Naive thymus-derived CD4-positive, alpha-beta T cell (primary cell): Measurements from ENCODE around the gene PRRC2B. TPM values are rescaled to one million over a fixed set of nuclear protein-coding genes. Genes with fewer than 3 reads are reported as not detected.

Source experiments
- ATAC-seq: fragments of 150-1000 bp; cut with Tn5 transposase; 2 replicates; pipeline ENCODE4 v1.10.0; 2021; ENCODE audit warnings: mild to moderate bottlenecking, moderate library complexity
- CTCF ChIA-PET: fragments of 350-600 bp; sonication (Branson Sonifier 250); formaldehyde crosslinking; loops from one replicate; lab custom pipeline; 2021; ENCODE audit warnings: antibody characterized with exemption; lab: Charles Lee
- POLR2A ChIA-PET: fragments of 350-600 bp; sonication (Branson Sonifier 250); formaldehyde crosslinking; loops from one replicate; lab custom pipeline; 2021; ENCODE audit warnings: antibody characterized with exemption, inconsistent platforms; lab: Charles Lee
- DNase-seq, 9 donors: peaks; one replicate each; pipeline versions ENCODE4 v3.0.0 to v3.0.0-alpha.2; 2020 to 2022; ENCODE audit warnings: mixed read lengths in 1 of 9
- H3K27ac ChIP-seq: one replicate; pipeline ENCODE4 v1.7.0; 2013; ENCODE audit warnings: mild to moderate bottlenecking, low read depth, low read length, moderate library complexity
- H3K27me3 ChIP-seq, 2 donors: one replicate each; pipeline ENCODE4 v1.7.0; 2013; ENCODE audit warnings: low read length in 2 of 2, mild to moderate bottlenecking in 2 of 2, moderate library complexity in 2 of 2; ENCODE audit not compliant: control insufficient read depth in 2 of 2, insufficient read depth in 2 of 2
- H3K36me3 ChIP-seq, 3 experiments: 1 replicate in 2 of 3; 2 replicates in 1 of 3; pipeline ENCODE4 v1.7.0; 2013; ENCODE audit warnings: low read length in 3 of 3, mild to moderate bottlenecking in 3 of 3, moderate library complexity in 1 of 3; ENCODE audit not compliant: insufficient read depth in 3 of 3, control insufficient read depth in 2 of 3
- H3K4me1 ChIP-seq, 2 donors: one replicate each; pipeline ENCODE4 v1.7.0; 2013; ENCODE audit warnings: low read length in 2 of 2, mild to moderate bottlenecking in 2 of 2, moderate library complexity in 1 of 2; ENCODE audit not compliant: control insufficient read depth in 2 of 2, insufficient read depth in 2 of 2
- H3K4me3 ChIP-seq: 2 replicates; pipeline ENCODE4 v1.7.0; 2013; ENCODE audit warnings: mild to moderate bottlenecking, low read length
- H3K9me3 ChIP-seq, 3 experiments: 1 replicate in 2 of 3; 2 replicates in 1 of 3; pipeline ENCODE4 v1.7.0; 2013; ENCODE audit warnings: low read length in 3 of 3; ENCODE audit not compliant: control insufficient read depth in 2 of 3
- H3K27ac Mint-ChIP-seq, 9 donors: one replicate each; pipeline ENCODE4 v1.8.0; 2020 to 2022; ENCODE audit warnings: mixed read lengths in 9 of 9, mild to moderate bottlenecking in 8 of 9, moderate library complexity in 5 of 9, inconsistent platforms in 2 of 9
- H3K27me3 Mint-ChIP-seq, 5 donors: one replicate each; pipeline ENCODE4 v1.8.0; 2021 to 2022; ENCODE audit warnings: mixed read lengths in 5 of 5, mild to moderate bottlenecking in 1 of 5
- H3K36me3 Mint-ChIP-seq, 5 donors: one replicate each; pipeline ENCODE4 v1.8.0; 2020 to 2022; ENCODE audit warnings: mixed read lengths in 5 of 5, mild to moderate bottlenecking in 3 of 5, inconsistent platforms in 1 of 5
- H3K4me1 Mint-ChIP-seq, 7 donors: one replicate each; pipeline ENCODE4 v1.8.0; 2020 to 2022; ENCODE audit warnings: mixed read lengths in 7 of 7, mild to moderate bottlenecking in 3 of 7, inconsistent platforms in 1 of 7
- H3K4me3 Mint-ChIP-seq, 10 donors: one replicate each; pipeline ENCODE4 v1.8.0; 2020 to 2022; ENCODE audit warnings: mild to moderate bottlenecking in 10 of 10, mixed read lengths in 10 of 10, moderate library complexity in 6 of 10, inconsistent platforms in 2 of 10
- H3K9me3 Mint-ChIP-seq, 11 donors: one replicate each; pipeline ENCODE4 v1.8.0; 2020 to 2022; ENCODE audit warnings: mixed read lengths in 11 of 11, mild to moderate bottlenecking in 4 of 11, inconsistent platforms in 1 of 11, moderate library complexity in 1 of 11
- intact Hi-C, 2 donors: fragments of 100-400 bp; cut with micrococcal nuclease; formaldehyde crosslinking; loops; one replicate each; pipeline ENCODE4 v1.15.1; 2023
- polyA plus RNA-seq, 2 donors: library from polyadenylated mRNA; unstranded; fragments of 300-500 nt; fragmentation: Illumina TruSeq; gene quantifications; one replicate each; pipeline ENCODE4 v1.2.3, GENCODE V29; 2021
- total RNA-seq, 6 experiments: library from RNA in 5 of 6; stranded (reverse) in 5 of 6; gene quantifications; 1 replicate in 5 of 6; 2 replicates in 1 of 6; pipeline ENCODE4 v1.2.3 and lab custom pipeline; 2021 to 2026

Gene PRRC2B
- total and polyA plus RNA-seq, 7 experiments from 2014 or later: 29.8 to 382 (median 227) TPM

- DNase-seq (peak; percentile 58 to 84 (median 71)), ATAC-seq (peak; percentile 97)
- no peaks in the 10 kb centered on the region for H3K27me3 Mint-ChIP-seq
- H3K9me3 Mint-ChIP-seq: peaks cover 0 to 2% (median 0%) of the 10 kb centered on the region in 11 donors
- peaks cover 0 to 13% (median 5%) of the 10 kb centered on the region in 5 donors for H3K36me3 Mint-ChIP-seq
- peak within 1 kb of the TSS in 6 of 9 donors; percentile 46 to 85 (median 68) for H3K27ac Mint-ChIP-seq
- intact Hi-C loops: loop anchor here (1.0 to 10.0 kb wide), 9 partner anchors 28 to 824 kb away; partner anchors contain the start of genes NUP214 (in 2 of the 2), POMT1 (in 2 of the 2), RAPGEF1 (in 1 of the 2) and SETX (in 1 of the 2)
- Histone ChIP-seq H3K4me3 (peak within 1 kb of the TSS; percentile 63), H3K36me3 (peaks cover 0 to 39% (median under 1%) of the 10 kb centered on the region in 3 experiments), H3K9me3 (no peaks in the 10 kb centered on the region), H3K27me3 (no peaks in the 10 kb centered on the region), H3K4me1 (peaks cover 21 to 30% of the 10 kb centered on the region in 2 donors), H3K27ac (peak within 1 kb of the TSS; percentile 90)
- H3K4me1 Mint-ChIP-seq: peaks cover 15 to 46% (median 34%) of the 10 kb centered on the region in 7 donors
- H3K4me3 Mint-ChIP-seq: peak within 1 kb of the TSS; percentile 59 to 84 (median 77)
- ChIA-PET CTCF (no interaction called here), POLR2A (interaction anchor here (0.6 to 1.7 kb wide), 5 partner anchors 31 to 182 kb away, joined by 3 to 6 read pairs (median 4); no protein-coding TSS in a partner anchor)
Observed at GRCh38 chr9:131530920-131531832, 137.3 kb downstream of the PRRC2B start, which contains the start of gene UCK1. TSS of gene UCK1 (minus strand) at chr9:131531263. CDS start at chr9:131531174, 89 bp downstream.

DNA sequence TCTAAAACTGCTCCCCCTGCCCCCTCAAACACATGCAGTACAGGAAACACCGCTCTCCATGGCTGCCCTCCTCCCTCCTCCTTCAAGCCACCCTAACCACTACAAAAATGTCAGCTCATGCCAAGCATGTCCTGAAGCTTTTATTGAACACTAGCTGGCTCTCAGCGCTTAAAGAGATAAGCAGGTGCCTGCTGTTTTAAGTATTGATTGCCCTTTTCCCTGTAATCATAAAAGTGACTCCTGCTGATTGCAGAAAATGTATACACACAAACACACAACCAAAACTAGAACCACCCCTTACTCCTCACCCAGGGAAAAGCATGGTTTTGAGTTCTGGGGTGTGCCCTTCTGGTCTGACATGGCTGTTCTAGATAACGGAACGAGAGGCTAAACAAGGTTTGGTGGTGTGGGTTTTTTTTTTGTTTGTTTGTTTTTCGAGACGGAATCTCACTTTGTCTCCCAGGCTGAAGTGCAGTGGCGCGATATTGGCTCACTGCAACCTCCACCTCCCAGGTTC, 140.9 kb downstream of the PRRC2B start:
- Histone ChIP-seq H3K4me1 (peaks cover 32 to 40% of the 10 kb centered on the region in 2 donors), H3K36me3 (peaks cover 0 to 3% (median 0%) of the 10 kb centered on the region in 3 experiments), H3K9me3 (no peaks in the 10 kb centered on the region), H3K4me3 (no peak overlapping the region), H3K27me3 (no peaks in the 10 kb centered on the region), H3K27ac (peak overlapping the region; percentile 43)
- DNase-seq (peak in 7 of 9 donors; percentile 36 to 69 (median 56)), ATAC-seq (peak; percentile 47)
- ChIA-PET POLR2A (interaction anchor here (0.6 to 1.4 kb wide), 3 partner anchors 31 to 44 kb away, joined by 3 to 4 read pairs (median 4); no protein-coding TSS in a partner anchor), CTCF (interaction anchor here (1.6 kb wide), 1 partner anchor 57 kb away, joined by 3 read pairs; no protein-coding TSS in a partner anchor)
- no peaks in the 10 kb centered on the region for H3K27me3 Mint-ChIP-seq
- no peaks in the 10 kb centered on the region for H3K36me3 Mint-ChIP-seq
- peak overlapping the region; percentile 21 to 86 (median 72) for H3K4me3 Mint-ChIP-seq
- H3K4me1 Mint-ChIP-seq: peaks cover 17 to 66% (median 38%) of the 10 kb centered on the region in 7 donors
- intact Hi-C loops: loop anchor here (5.0 to 10.0 kb wide), 4 partner anchors 53 to 820 kb away; partner anchors contain the start of genes NUP214 (in 1 of the 2), RAPGEF1 (in 1 of the 2) and SETX (in 1 of the 2)
- peak overlapping the region; percentile 1 to 77 (median 62) for H3K27ac Mint-ChIP-seq
- H3K9me3 Mint-ChIP-seq: peaks cover 0 to 2% (median 0%) of the 10 kb centered on the region in 11 donors

GRCh38 chr9:131537946-131538345, 144.1 kb downstream of the PRRC2B start:
- Histone ChIP-seq H3K9me3 (peaks cover 0 to 7% (median 0%) of the 10 kb centered on the region in 3 experiments), H3K27ac (no peak overlapping the region), H3K27me3 (no peaks in the 10 kb centered on the region), H3K36me3 (no peaks in the 10 kb centered on the region), H3K4me1 (peaks cover 36 to 42% of the 10 kb centered on the region in 2 donors), H3K4me3 (no peak overlapping the region)
- no peak overlapping the region for H3K27ac Mint-ChIP-seq
- ATAC-seq (no peak), DNase-seq (no peak)
- intact Hi-C loops: loop anchor here in 1 of 2 donors (10.0 kb wide), 1 partner anchor 817 kb away; the partner anchor contains the start of gene SETX
- peaks cover 0 to 2% (median 0%) of the 10 kb centered on the region in 5 donors for H3K36me3 Mint-ChIP-seq
- H3K27me3 Mint-ChIP-seq: peaks cover 0 to 2% (median 0%) of the 10 kb centered on the region in 5 donors
- peak overlapping the region in 1 of 10 donors; percentile 18 for H3K4me3 Mint-ChIP-seq
- POLR2A ChIA-PET: interaction anchor here (1.8 kb wide), 1 partner anchor 8 kb away, joined by 4 read pairs; no protein-coding TSS in a partner anchor
- H3K9me3 Mint-ChIP-seq: peaks cover 0 to 12% (median 5%) of the 10 kb centered on the region in 11 donors
- peaks cover 18 to 63% (median 40%) of the 10 kb centered on the region in 7 donors for H3K4me1 Mint-ChIP-seq
- CTCF ChIA-PET: no interaction called here

- peak; percentile 63 for ATAC-seq
- POLR2A ChIA-PET: interaction anchor here (1.0 to 1.8 kb wide), 4 partner anchors 10 to 143 kb away, joined by 3 to 6 read pairs (median 4); no protein-coding TSS in a partner anchor
- Mint-ChIP-seq H3K27me3 (peaks cover 0 to 15% (median 0%) of the 10 kb centered on the region in 5 donors), H3K36me3 (peaks cover 0 to 10% (median 0%) of the 10 kb centered on the region in 5 donors), H3K27ac (peak overlapping the region in 6 of 9 donors; percentile 14 to 91 (median 76)), H3K9me3 (peaks cover 0 to 26% (median 16%) of the 10 kb centered on the region in 11 donors), H3K4me3 (peak overlapping the region in 9 of 10 donors; percentile 45 to 80 (median 65)), H3K4me1 (peaks cover 17 to 58% (median 37%) of the 10 kb centered on the region in 7 donors)
- CTCF ChIA-PET: interaction anchor here (0.6 to 1.6 kb wide), 6 partner anchors 10 to 1513 kb away, joined by 3 to 5 read pairs (median 3); no protein-coding TSS in a partner anchor
- no peaks in the 10 kb centered on the region for H3K27me3 ChIP-seq
- H3K36me3 ChIP-seq: no peaks in the 10 kb centered on the region
- no peak overlapping the region for H3K27ac ChIP-seq
- H3K9me3 ChIP-seq: peaks cover 0 to 21% (median 3%) of the 10 kb centered on the region in 3 experiments
- peak in 5 of 9 donors; percentile 24 to 58 (median 40) for DNase-seq
- H3K4me1 ChIP-seq: peaks cover 33 to 38% of the 10 kb centered on the region in 2 donors
- H3K4me3 ChIP-seq: no peak overlapping the region
- intact Hi-C loops: loop anchor here in 1 of 2 donors (10.0 kb wide), 1 partner anchor 815 kb away; the partner anchor contains the start of gene SETX
Observed at GRCh38 chr9:131539223-131539923, 145.5 kb downstream of the PRRC2B start.

- DNase-seq (no peak), ATAC-seq (no peak)
- Histone ChIP-seq H3K27me3 (peaks cover 0 to 4% of the 10 kb centered on the region in 2 donors), H3K36me3 (no peaks in the 10 kb centered on the region), H3K9me3 (peaks cover 0 to 24% (median 3%) of the 10 kb centered on the region in 3 experiments), H3K4me1 (peaks cover 21 to 32% of the 10 kb centered on the region in 2 donors), H3K4me3 (no peak overlapping the region), H3K27ac (no peak overlapping the region)
- Mint-ChIP-seq H3K4me3 (no peak overlapping the region), H3K27ac (no peak overlapping the region), H3K9me3 (peaks cover 0 to 36% (median 22%) of the 10 kb centered on the region in 11 donors), H3K4me1 (peaks cover 12 to 44% (median 28%) of the 10 kb centered on the region in 7 donors), H3K27me3 (peaks cover 12 to 47% (median 17%) of the 10 kb centered on the region in 5 donors), H3K36me3 (peaks cover under 1 to 22% (median 4%) of the 10 kb centered on the region in 5 donors)
- CTCF ChIA-PET: no interaction called here
- intact Hi-C loops: no loop called here
- POLR2A ChIA-PET: interaction anchor here (0.6 to 0.7 kb wide), 3 partner anchors 19 to 170 kb away, joined by 3 to 5 read pairs (median 4); no protein-coding TSS in a partner anchor
Observed at GRCh38 chr9:131543141-131543540, 149.3 kb downstream of the PRRC2B start.
